BE2C (cell line): ENCODE measurements around the gene COL4A1.

Experiments used
- DNase-seq: peaks from one replicate; pipeline ENCODE4 v3.0.0-alpha.2; 2020
- H3K27me3 ChIP-seq: fragments of 250-450 bp; sonication (Bioruptor Pico); 2 replicates; pipeline ENCODE4 v1.5.1; 2020; ENCODE audit warnings: mild to moderate bottlenecking
- H3K36me3 ChIP-seq: fragments of 250-450 bp; sonication (Bioruptor Pico); 2 replicates; pipeline ENCODE4 v1.5.1; 2020; ENCODE audit warnings: mild to moderate bottlenecking
- H3K4me1 ChIP-seq: fragments of 250-450 bp; sonication (Bioruptor Pico); 2 replicates; pipeline ENCODE4 v1.5.1; 2020
- H3K4me3 ChIP-seq: 2 replicates; pipeline ENCODE4 v1.5.1; 2011; ENCODE audit warnings: low read depth, low read length
- H3K9me3 ChIP-seq: fragments of 250-450 bp; sonication (Bioruptor Pico); 2 replicates; pipeline ENCODE4 v1.5.1; 2020
- CTCF ChIP-seq: IDR thresholded peaks from 2 replicates; pipeline ENCODE4 v1.5.1; 2012; ENCODE audit warnings: mild to moderate bottlenecking, low read depth, low read length

The COL4A1 gene

GRCh38 chr13:110244071-110244830, 62.7 kb downstream of the COL4A1 start:
- no peak for DNase-seq
- Histone ChIP-seq H3K4me1 (no peaks in the 10 kb centered on the region), H3K4me3 (no peak overlapping the region)

GRCh38 chr13:110242615-110243014, 64.3 kb downstream of the COL4A1 start:
- Histone ChIP-seq H3K4me1 (no peaks in the 10 kb centered on the region), H3K27me3 (no peaks in the 10 kb centered on the region; the same call in 1 of the 2 replicates), H3K9me3 (no peaks in the 10 kb centered on the region), H3K4me3 (no peak overlapping the region), H3K36me3 (no peaks in the 10 kb centered on the region)
- DNase-seq, result no peak
- TF ChIP-seq CTCF, result no peak

More at GRCh38 chr13:110244071-110244830, 62.7 kb downstream of the COL4A1 start:
- Histone ChIP-seq H3K27me3 (no peaks in the 10 kb centered on the region; the same call in 1 of the 2 replicates), H3K9me3 (no peaks in the 10 kb centered on the region), H3K36me3 (no peaks in the 10 kb centered on the region)
- TF ChIP-seq CTCF, result no peak

GRCh38 chr13:110240943-110241342, 66.0 kb downstream of the COL4A1 start:
- no peak for TF ChIP-seq CTCF
- Histone ChIP-seq H3K4me3 (no peak overlapping the region), H3K36me3 (no peaks in the 10 kb centered on the region), H3K9me3 (no peaks in the 10 kb centered on the region), H3K4me1 (no peaks in the 10 kb centered on the region), H3K27me3 (no peaks in the 10 kb centered on the region; the same call in 1 of the 2 replicates)
- DNase-seq, result no peak

- H3K9me3 ChIP-seq, result no peaks in the 10 kb centered on the region
- no peak for DNase-seq
- H3K36me3 ChIP-seq, result no peaks in the 10 kb centered on the region
- H3K27me3 ChIP-seq, result no peaks in the 10 kb centered on the region; the same call in 1 of the 2 replicates
- no peak for TF ChIP-seq CTCF
- no peaks in the 10 kb centered on the region for H3K4me1 ChIP-seq
- no peak overlapping the region for H3K4me3 ChIP-seq
Measured at GRCh38 chr13:110240352-110240751, 66.6 kb downstream of the COL4A1 start.

GRCh38 chr13:110239280-110240125, 67.5 kb downstream of the COL4A1 start:
- H3K4me1 ChIP-seq, result no peaks in the 10 kb centered on the region
- H3K36me3 ChIP-seq, result no peaks in the 10 kb centered on the region
- no peak for DNase-seq

More at GRCh38 chr13:110239280-110240125, 67.5 kb downstream of the COL4A1 start:
- Histone ChIP-seq H3K4me3 (no peak overlapping the region), H3K9me3 (no peaks in the 10 kb centered on the region), H3K27me3 (no peaks in the 10 kb centered on the region; the same call in 1 of the 2 replicates)
- no peak for TF ChIP-seq CTCF
